ENCODE data around the gene TPCN1. TPM values are rescaled to one million over a fixed set of nuclear protein-coding genes. Genes with fewer than 3 reads are reported as not detected.

Gene TPCN1
- total RNA-seq, 1 experiment from 2014 or later = 32.7 TPM

DNA sequence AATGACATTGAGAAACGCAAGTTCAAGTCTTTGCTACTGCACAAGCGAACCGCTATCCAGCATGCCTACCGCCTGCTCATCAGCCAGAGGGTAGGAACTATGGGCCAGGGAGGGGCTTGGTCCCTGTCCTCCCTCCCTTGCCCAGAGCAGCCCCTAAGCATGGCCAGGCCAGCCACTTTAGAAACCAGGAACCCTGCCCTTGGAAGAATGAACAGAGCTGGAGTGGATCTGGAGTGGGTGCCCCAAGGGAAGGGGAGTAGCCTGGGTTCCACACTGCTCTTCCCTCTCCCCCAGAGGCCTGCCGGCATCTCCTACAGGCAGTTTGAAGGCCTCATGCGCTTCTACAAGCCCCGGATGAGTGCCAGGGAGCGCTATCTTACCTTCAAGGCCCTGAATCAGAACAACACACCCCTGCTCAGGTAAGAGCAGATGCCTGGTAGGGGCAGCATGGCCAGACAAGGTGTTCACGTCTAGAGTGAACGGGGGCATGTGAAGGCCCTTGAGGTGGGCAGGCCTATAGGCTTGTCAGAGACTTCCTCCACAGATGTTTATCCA lies 55.8 kb downstream of the TPCN1 start (continued):
- TF ChIP-seq, protein P1, sequence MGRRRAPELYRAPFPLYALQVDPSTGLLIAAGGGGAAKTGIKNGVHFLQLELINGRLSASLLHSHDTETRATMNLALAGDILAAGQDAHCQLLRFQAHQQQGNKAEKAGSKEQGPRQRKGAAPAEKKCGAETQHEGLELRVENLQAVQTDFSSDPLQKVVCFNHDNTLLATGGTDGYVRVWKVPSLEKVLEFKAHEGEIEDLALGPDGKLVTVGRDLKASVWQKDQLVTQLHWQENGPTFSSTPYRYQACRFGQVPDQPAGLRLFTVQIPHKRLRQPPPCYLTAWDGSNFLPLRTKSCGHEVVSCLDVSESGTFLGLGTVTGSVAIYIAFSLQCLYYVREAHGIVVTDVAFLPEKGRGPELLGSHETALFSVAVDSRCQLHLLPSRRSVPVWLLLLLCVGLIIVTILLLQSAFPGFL (CRISPR knock-in tag; IDR thresholded peaks at IDR 0.05; ENCODE audit: borderline replicate concordance) = no peak
- TF ChIP-seq SMAD4 (CRISPR knock-in tag; IDR thresholded peaks at IDR 0.05) (no peak), ZNF671 (CRISPR knock-in tag; IDR thresholded peaks at IDR 0.05) (no peak)
- TF ChIP-seq, protein P2, sequence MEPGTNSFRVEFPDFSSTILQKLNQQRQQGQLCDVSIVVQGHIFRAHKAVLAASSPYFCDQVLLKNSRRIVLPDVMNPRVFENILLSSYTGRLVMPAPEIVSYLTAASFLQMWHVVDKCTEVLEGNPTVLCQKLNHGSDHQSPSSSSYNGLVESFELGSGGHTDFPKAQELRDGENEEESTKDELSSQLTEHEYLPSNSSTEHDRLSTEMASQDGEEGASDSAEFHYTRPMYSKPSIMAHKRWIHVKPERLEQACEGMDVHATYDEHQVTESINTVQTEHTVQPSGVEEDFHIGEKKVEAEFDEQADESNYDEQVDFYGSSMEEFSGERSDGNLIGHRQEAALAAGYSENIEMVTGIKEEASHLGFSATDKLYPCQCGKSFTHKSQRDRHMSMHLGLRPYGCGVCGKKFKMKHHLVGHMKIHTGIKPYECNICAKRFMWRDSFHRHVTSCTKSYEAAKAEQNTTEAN (CRISPR knock-in tag; IDR thresholded peaks at IDR 0.05) = no peak

DNA sequence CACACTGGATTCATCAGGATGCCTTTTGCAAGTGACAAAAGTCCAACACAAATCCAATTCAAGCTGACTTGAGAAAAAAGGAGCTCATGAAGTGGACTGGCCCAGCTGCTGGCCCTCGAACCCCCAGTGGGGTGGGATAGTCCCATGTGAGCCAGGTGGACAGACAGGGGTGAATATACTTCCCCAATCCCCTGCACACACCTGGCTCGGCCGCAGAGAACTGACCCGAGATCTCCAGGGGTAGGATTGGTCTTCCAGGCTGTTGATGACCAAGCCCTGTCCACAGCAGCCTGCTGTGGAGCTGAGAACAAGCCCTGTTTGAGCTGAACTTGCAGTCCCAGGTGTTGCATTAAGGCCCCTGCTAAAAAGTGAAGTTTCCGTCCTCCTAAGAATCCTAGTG lies 56.2 kb downstream of the TPCN1 start:
- H3K36me3 Mint-ChIP-seq = peaks cover 10% of the 10 kb centered on the region; the same call in 1 of the 2 replicates
- H3K9me3 Mint-ChIP-seq = no peaks in the 10 kb centered on the region
- H3K27ac Mint-ChIP-seq = no peak overlapping the region; the same call in 1 of the 2 replicates
- H3K4me3 Mint-ChIP-seq = no peak overlapping the region
- ChIA-PET CTCF (no interaction called here), POLR2A (interaction anchor here (0.6 kb wide), 1 partner anchor 638 kb away, joined by 3 read pairs; no protein-coding TSS in a partner anchor)
- H3K4me1 Mint-ChIP-seq = no peaks in the 10 kb centered on the region
- H3K27me3 Mint-ChIP-seq (ENCODE audit: low read depth) = no peaks in the 10 kb centered on the region
- ATAC-seq = no peak
- no peak for DNase-seq (ENCODE audit: low spot score)
- TF ChIP-seq GRHL2 (CRISPR knock-in tag; IDR thresholded peaks at IDR 0.05; ENCODE audit: insufficient replicate concordance, severe bottlenecking) (no peak), ZBTB21 (CRISPR knock-in tag; IDR thresholded peaks at IDR 0.05; ENCODE audit: borderline replicate concordance) (no peak), KAT7 (CRISPR knock-in tag; IDR thresholded peaks at IDR 0.05; ENCODE audit: borderline replicate concordance) (no peak), ZNF232 (CRISPR knock-in tag; IDR thresholded peaks at IDR 0.05) (no peak), TEAD4 (CRISPR knock-in tag; IDR thresholded peaks at IDR 0.05) (no peak)

DNA sequence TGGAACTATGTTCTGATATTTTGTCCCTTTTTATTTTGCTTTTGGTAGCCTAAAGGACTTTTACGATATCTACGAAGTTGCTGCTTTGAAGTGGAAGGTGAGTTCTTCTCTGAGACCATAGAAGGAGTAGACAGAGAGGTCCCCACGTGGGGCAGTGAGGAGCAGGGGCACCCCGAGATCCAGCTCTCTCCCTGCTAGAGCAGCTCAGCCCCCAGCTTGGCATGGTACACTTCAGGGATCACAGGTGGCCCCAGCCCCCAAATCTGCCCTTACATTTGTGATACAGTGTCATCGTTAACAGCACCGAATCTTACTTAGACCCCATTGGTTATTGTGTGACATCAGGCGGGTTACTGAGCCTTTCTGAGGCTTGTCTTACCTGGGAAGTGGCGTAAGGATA lies 56.9 kb downstream of the TPCN1 start:
- ChIA-PET CTCF (no interaction called here), POLR2A (no interaction called here)
- TF ChIP-seq CREM (CRISPR knock-in tag; IDR thresholded peaks at IDR 0.05) (no peak), OVOL2 (CRISPR knock-in tag; IDR thresholded peaks at IDR 0.05; ENCODE audit: borderline replicate concordance) (no peak)
- TF ChIP-seq, protein P3, sequence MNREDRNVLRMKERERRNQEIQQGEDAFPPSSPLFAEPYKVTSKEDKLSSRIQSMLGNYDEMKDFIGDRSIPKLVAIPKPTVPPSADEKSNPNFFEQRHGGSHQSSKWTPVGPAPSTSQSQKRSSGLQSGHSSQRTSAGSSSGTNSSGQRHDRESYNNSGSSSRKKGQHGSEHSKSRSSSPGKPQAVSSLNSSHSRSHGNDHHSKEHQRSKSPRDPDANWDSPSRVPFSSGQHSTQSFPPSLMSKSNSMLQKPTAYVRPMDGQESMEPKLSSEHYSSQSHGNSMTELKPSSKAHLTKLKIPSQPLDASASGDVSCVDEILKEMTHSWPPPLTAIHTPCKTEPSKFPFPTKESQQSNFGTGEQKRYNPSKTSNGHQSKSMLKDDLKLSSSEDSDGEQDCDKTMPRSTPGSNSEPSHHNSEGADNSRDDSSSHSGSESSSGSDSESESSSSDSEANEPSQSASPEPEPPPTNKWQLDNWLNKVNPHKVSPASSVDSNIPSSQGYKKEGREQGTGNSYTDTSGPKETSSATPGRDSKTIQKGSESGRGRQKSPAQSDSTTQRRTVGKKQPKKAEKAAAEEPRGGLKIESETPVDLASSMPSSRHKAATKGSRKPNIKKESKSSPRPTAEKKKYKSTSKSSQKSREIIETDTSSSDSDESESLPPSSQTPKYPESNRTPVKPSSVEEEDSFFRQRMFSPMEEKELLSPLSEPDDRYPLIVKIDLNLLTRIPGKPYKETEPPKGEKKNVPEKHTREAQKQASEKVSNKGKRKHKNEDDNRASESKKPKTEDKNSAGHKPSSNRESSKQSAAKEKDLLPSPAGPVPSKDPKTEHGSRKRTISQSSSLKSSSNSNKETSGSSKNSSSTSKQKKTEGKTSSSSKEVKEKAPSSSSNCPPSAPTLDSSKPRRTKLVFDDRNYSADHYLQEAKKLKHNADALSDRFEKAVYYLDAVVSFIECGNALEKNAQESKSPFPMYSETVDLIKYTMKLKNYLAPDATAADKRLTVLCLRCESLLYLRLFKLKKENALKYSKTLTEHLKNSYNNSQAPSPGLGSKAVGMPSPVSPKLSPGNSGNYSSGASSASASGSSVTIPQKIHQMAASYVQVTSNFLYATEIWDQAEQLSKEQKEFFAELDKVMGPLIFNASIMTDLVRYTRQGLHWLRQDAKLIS (CRISPR knock-in tag; IDR thresholded peaks at IDR 0.05; ENCODE audit: borderline replicate concordance) = no peak
- TF ChIP-seq, protein P4, sequence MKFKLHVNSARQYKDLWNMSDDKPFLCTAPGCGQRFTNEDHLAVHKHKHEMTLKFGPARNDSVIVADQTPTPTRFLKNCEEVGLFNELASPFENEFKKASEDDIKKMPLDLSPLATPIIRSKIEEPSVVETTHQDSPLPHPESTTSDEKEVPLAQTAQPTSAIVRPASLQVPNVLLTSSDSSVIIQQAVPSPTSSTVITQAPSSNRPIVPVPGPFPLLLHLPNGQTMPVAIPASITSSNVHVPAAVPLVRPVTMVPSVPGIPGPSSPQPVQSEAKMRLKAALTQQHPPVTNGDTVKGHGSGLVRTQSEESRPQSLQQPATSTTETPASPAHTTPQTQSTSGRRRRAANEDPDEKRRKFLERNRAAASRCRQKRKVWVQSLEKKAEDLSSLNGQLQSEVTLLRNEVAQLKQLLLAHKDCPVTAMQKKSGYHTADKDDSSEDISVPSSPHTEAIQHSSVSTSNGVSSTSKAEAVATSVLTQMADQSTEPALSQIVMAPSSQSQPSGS (CRISPR knock-in tag; IDR thresholded peaks at IDR 0.05; ENCODE audit: borderline replicate concordance, low read depth) = no peak
- TF ChIP-seq, protein P5, sequence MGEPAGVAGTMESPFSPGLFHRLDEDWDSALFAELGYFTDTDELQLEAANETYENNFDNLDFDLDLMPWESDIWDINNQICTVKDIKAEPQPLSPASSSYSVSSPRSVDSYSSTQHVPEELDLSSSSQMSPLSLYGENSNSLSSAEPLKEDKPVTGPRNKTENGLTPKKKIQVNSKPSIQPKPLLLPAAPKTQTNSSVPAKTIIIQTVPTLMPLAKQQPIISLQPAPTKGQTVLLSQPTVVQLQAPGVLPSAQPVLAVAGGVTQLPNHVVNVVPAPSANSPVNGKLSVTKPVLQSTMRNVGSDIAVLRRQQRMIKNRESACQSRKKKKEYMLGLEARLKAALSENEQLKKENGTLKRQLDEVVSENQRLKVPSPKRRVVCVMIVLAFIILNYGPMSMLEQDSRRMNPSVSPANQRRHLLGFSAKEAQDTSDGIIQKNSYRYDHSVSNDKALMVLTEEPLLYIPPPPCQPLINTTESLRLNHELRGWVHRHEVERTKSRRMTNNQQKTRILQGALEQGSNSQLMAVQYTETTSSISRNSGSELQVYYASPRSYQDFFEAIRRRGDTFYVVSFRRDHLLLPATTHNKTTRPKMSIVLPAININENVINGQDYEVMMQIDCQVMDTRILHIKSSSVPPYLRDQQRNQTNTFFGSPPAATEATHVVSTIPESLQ (CRISPR knock-in tag; IDR thresholded peaks at IDR 0.05) = no peak
- TF ChIP-seq, protein P6, sequence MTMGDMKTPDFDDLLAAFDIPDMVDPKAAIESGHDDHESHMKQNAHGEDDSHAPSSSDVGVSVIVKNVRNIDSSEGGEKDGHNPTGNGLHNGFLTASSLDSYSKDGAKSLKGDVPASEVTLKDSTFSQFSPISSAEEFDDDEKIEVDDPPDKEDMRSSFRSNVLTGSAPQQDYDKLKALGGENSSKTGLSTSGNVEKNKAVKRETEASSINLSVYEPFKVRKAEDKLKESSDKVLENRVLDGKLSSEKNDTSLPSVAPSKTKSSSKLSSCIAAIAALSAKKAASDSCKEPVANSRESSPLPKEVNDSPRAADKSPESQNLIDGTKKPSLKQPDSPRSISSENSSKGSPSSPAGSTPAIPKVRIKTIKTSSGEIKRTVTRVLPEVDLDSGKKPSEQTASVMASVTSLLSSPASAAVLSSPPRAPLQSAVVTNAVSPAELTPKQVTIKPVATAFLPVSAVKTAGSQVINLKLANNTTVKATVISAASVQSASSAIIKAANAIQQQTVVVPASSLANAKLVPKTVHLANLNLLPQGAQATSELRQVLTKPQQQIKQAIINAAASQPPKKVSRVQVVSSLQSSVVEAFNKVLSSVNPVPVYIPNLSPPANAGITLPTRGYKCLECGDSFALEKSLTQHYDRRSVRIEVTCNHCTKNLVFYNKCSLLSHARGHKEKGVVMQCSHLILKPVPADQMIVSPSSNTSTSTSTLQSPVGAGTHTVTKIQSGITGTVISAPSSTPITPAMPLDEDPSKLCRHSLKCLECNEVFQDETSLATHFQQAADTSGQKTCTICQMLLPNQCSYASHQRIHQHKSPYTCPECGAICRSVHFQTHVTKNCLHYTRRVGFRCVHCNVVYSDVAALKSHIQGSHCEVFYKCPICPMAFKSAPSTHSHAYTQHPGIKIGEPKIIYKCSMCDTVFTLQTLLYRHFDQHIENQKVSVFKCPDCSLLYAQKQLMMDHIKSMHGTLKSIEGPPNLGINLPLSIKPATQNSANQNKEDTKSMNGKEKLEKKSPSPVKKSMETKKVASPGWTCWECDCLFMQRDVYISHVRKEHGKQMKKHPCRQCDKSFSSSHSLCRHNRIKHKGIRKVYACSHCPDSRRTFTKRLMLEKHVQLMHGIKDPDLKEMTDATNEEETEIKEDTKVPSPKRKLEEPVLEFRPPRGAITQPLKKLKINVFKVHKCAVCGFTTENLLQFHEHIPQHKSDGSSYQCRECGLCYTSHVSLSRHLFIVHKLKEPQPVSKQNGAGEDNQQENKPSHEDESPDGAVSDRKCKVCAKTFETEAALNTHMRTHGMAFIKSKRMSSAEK (CRISPR knock-in tag; IDR thresholded peaks at IDR 0.05; ENCODE audit: borderline replicate concordance) = no peak
- H3K27ac Mint-ChIP-seq = peak overlapping the region; percentile 16; the same call in 1 of the 2 replicates
- ATAC-seq (no peak), DNase-seq (ENCODE audit: low spot score) (no peak)
- H3K4me3 Mint-ChIP-seq = no peak overlapping the region
- peaks cover 10% of the 10 kb centered on the region; the same call in 1 of the 2 replicates for H3K36me3 Mint-ChIP-seq
- no peaks in the 10 kb centered on the region for H3K27me3 Mint-ChIP-seq (ENCODE audit: low read depth)
- no peaks in the 10 kb centered on the region for H3K9me3 Mint-ChIP-seq
- H3K4me1 Mint-ChIP-seq = no peaks in the 10 kb centered on the region
